Measurements from ENCODE around the gene TXNRD2. TPM values are rescaled to one million over a fixed set of nuclear protein-coding genes. Genes with fewer than 3 reads are reported as not detected.
"Not testable (repeated sequence)": the region's sequence is repeated elsewhere in the genome, so short reads cannot be mapped to it uniquely, and the experiment has no call there.

Gene TXNRD2
- total and polyA plus RNA-seq, 2 experiments from 2014 or later, result 11.2 to 12.4 TPM

GRCh38 chr22:19910180-19910744 lies 31.4 kb downstream of the TXNRD2 start (continued):
- TF ChIP-seq REST (IDR thresholded peaks at IDR 0.05; ENCODE audit: unreplicated experiment) (no peak), POLR2AphosphoS5 (IDR thresholded peaks at IDR 0.05; ENCODE audit: low read depth) (no peak), STAT1 (IDR thresholded peaks at IDR 0.05; ENCODE audit: unreplicated experiment) (no peak), ZNF114 (CRISPR knock-in tag; IDR thresholded peaks at IDR 0.05) (no peak), EZH2 (IDR thresholded peaks at IDR 0.05; ENCODE audit: low read depth, unreplicated experiment) (no peak), CTCF (conservative IDR thresholded peaks at IDR 0.05; ENCODE audit: low read depth in 2 of 2) (no peak), JUNB (IDR thresholded peaks at IDR 0.05; ENCODE audit: unreplicated experiment) (no peak)

- Mint-ChIP-seq H3K4me3 (no peak overlapping the region), H3K4me1 (peaks cover 2% of the 10 kb centered on the region; the same call in 2 of the 3 replicates)
Measured at GRCh38 chr22:19909350-19910179, 32.1 kb downstream of the TXNRD2 start.

GRCh38 chr22:19907902-19908301 lies 33.7 kb downstream of the TXNRD2 start:
- H2AFZ ChIP-seq; H3K4me2 ChIP-seq; ATAC-seq; H3K27ac Mint-ChIP-seq; H3K79me2 ChIP-seq (replicated peaks; ENCODE audit: insufficient read depth); H3K4me3 Mint-ChIP-seq; H3F3A ChIP-seq (replicated peaks; ENCODE audit: low read depth); DNase-seq (ENCODE audit: low spot score); H4K20me1 ChIP-seq (replicated peaks; ENCODE audit: insufficient read depth); H3K27me3 ChIP-seq (ENCODE audit: insufficient read depth); H3K4me1 ChIP-seq (ENCODE audit: insufficient read depth); H3K36me3 ChIP-seq (ENCODE audit: insufficient read depth); H3K9me3 Mint-ChIP-seq; H3K4me3 ChIP-seq; H3K9me2 ChIP-seq (ENCODE audit: insufficient read depth); H3K27ac ChIP-seq (ENCODE audit: low read depth); H3K36me3 Mint-ChIP-seq (ENCODE audit: low read depth): not testable (repeated sequence)
- Mint-ChIP-seq H3K27me3 (ENCODE audit: insufficient read depth, low read depth, poor library complexity) (peaks cover 11% of the 10 kb centered on the region), H3K4me1 (peaks cover 14% of the 10 kb centered on the region)

More at GRCh38 chr22:19909350-19910179, 32.1 kb downstream of the TXNRD2 start:
- no peak overlapping the region for H2AFZ ChIP-seq
- H3K79me2 ChIP-seq (replicated peaks; ENCODE audit: insufficient read depth), result no peaks in the 10 kb centered on the region
- H3K4me2 ChIP-seq, result no peak overlapping the region
- H3K4me3 ChIP-seq, result no peak overlapping the region
- H4K20me1 ChIP-seq (replicated peaks; ENCODE audit: insufficient read depth), result 0 out of 2 replicates have a peak, but pooled peaks cover 3% of the 10 kb centered on the region
- ATAC-seq (peak; percentile 94), DNase-seq (ENCODE audit: low spot score) (peak; percentile 88)
- H3K4me1 ChIP-seq (ENCODE audit: insufficient read depth), result no peaks in the 10 kb centered on the region
- H3K27ac Mint-ChIP-seq, result no peak overlapping the region; the same call in 1 of the 2 replicates
- no peaks in the 10 kb centered on the region for H3K27me3 ChIP-seq (ENCODE audit: insufficient read depth)
- peaks cover 18% of the 10 kb centered on the region for H3K36me3 Mint-ChIP-seq (ENCODE audit: low read depth)
- H3K36me3 ChIP-seq (ENCODE audit: insufficient read depth), result no peaks in the 10 kb centered on the region
- H3K9me2 ChIP-seq (ENCODE audit: insufficient read depth), result no peaks in the 10 kb centered on the region
- 0 out of 2 replicates have a peak, but pooled peaks cover 2% of the 10 kb centered on the region for H3F3A ChIP-seq (replicated peaks; ENCODE audit: low read depth)
- peaks cover 3% of the 10 kb centered on the region; the same call in 1 of the 3 replicates for H3K9me3 Mint-ChIP-seq
- no peak overlapping the region for H3K27ac ChIP-seq (ENCODE audit: low read depth)
- peaks cover 11% of the 10 kb centered on the region for H3K27me3 Mint-ChIP-seq (ENCODE audit: insufficient read depth, low read depth, poor library complexity)
- peak; percentile 88 to 93 for TF ChIP-seq CTCF (conservative IDR thresholded peaks at IDR 0.05; ENCODE audit: low read depth in 2 of 2)
- TF ChIP-seq NANOG (IDR thresholded peaks at IDR 0.05; ENCODE audit: borderline replicate concordance), result no peak

- H3K27me3 ChIP-seq (ENCODE audit: insufficient read depth); H4K20me1 ChIP-seq (replicated peaks; ENCODE audit: insufficient read depth); H3K79me2 ChIP-seq (replicated peaks; ENCODE audit: insufficient read depth); H3F3A ChIP-seq (replicated peaks; ENCODE audit: low read depth); H3K4me3 Mint-ChIP-seq; H3K4me3 ChIP-seq; H3K4me2 ChIP-seq; H3K9me2 ChIP-seq (ENCODE audit: insufficient read depth); H3K27ac Mint-ChIP-seq; H3K36me3 ChIP-seq (ENCODE audit: insufficient read depth); H2AFZ ChIP-seq; H3K27ac ChIP-seq (ENCODE audit: low read depth); ATAC-seq; DNase-seq (ENCODE audit: low spot score); H3K36me3 Mint-ChIP-seq (ENCODE audit: low read depth); H3K27me3 Mint-ChIP-seq (ENCODE audit: insufficient read depth, low read depth, poor library complexity); H3K4me1 ChIP-seq (ENCODE audit: insufficient read depth); H3K9me3 Mint-ChIP-seq: not testable (repeated sequence)
- H3K4me1 Mint-ChIP-seq, result peaks cover 22% of the 10 kb centered on the region
Measured at GRCh38 chr22:19906864-19907263, 34.8 kb downstream of the TXNRD2 start.
